Measurements from ENCODE around the gene PPM1L. TPM values are rescaled to one million over a fixed set of nuclear protein-coding genes. Genes with fewer than 3 reads are reported as not detected.
A peak's percentile ranks its signal among the peaks of the same experiment; 100 is the strongest.

Gene PPM1L
- 16.2 TPM for total RNA-seq (2013)
- polyA plus RNA-seq: 1 to 10 TPM; 5.5 to 9.9 (median 7.8) TPM
- polyA minus RNA-seq: 18.4 and 25.1 TPM in 2 replicates
- 9.3 to 50.3 (median 39.1) reads per million in 11 experiments for total RNA-seq

- peak within 1 kb of the TSS; percentile 99 for H3K4me2 ChIP-seq (replicated peaks; ENCODE audit: extremely low read depth, low read length, poor library complexity, severe bottlenecking)
- H2AFZ ChIP-seq (ENCODE audit: insufficient read depth, low read depth, low read length, poor library complexity, severe bottlenecking): peak within 1 kb of the TSS; percentile 96
- peaks cover 47% of the 10 kb centered on the region for H4K20me1 ChIP-seq (ENCODE audit: insufficient read depth, low read length)
- H3K9ac ChIP-seq (ENCODE audit: insufficient read depth, low read length, poor library complexity, severe bottlenecking): peak within 1 kb of the TSS; percentile 94
- Mint-ChIP-seq H3K27ac (peak within 1 kb of the TSS; percentile 93 to 98 (median 97)), H3K4me1 (peaks cover 38% of the 10 kb centered on the region), H3K4me3 (peak within 1 kb of the TSS; percentile 98 to 99), H3K36me3 (no peaks in the 10 kb centered on the region), H3K9me3 (peaks cover 0 to 3% (median 0%) of the 10 kb centered on the region in 7 donors), H3K27me3 (ENCODE audit: low read depth in 3 of 3) (peaks cover 4 to 16% (median 8%) of the 10 kb centered on the region in 3 donors)
- peaks cover 0 to 8% of the 10 kb centered on the region in 2 donors for H3K27me3 ChIP-seq (ENCODE audit: control insufficient read depth in 2 of 2, insufficient read depth in 2 of 2, low read length in 2 of 2)
- peak; percentile 69 to 75 (median 72) for DNase-seq
- H3K79me2 ChIP-seq (ENCODE audit: insufficient read depth, low read length): peaks cover 16% of the 10 kb centered on the region
- TF ChIP-seq CTCF (IDR thresholded peaks at IDR 0.05): no peak
- intact Hi-C loops (cut with micrococcal nuclease): loop anchor here (5.0 to 10.0 kb wide), 2 partner anchors 46 to 191 kb away; partner anchors contain the start of gene KPNA4 (in 1 of the 2)
- WGBS (ENCODE audit: insufficient coverage): 0% methylated on average over 52 of the region's 64 CpGs
- no peaks in the 10 kb centered on the region for H3K36me3 ChIP-seq (replicated peaks in 1 of 2; ENCODE audit: control insufficient read depth in 1 of 2, insufficient read depth in 2 of 2, low read length in 2 of 2)
- H3K9me3 ChIP-seq (replicated peaks in 1 of 2; ENCODE audit: control insufficient read depth in 1 of 2, insufficient read depth in 1 of 2, low read length in 2 of 2): no peaks in the 10 kb centered on the region
- peaks cover 31 to 36% of the 10 kb centered on the region in 2 donors for H3K4me1 ChIP-seq (ENCODE audit: control insufficient read depth in 1 of 2, insufficient read depth in 2 of 2, low read length in 2 of 2)
- peak within 1 kb of the TSS; percentile 93 for H3K27ac ChIP-seq (ENCODE audit: low read depth in 1 of 2, low read length in 2 of 2)
- peak within 1 kb of the TSS; percentile 61 to 93 (median 70) for H3K4me3 ChIP-seq (replicated peaks in 1 of 3; ENCODE audit: low read depth in 2 of 3, low read length in 3 of 3)
These were observed at the start of gene PPM1L for GRCh38 chr3:160755776-160756304. PPM1L (plus strand) TSS chr3:160756231.

- H3K4me1 ChIP-seq (ENCODE audit: control insufficient read depth in 1 of 2, insufficient read depth in 2 of 2, low read length in 2 of 2): no peaks in the 10 kb centered on the region
- no peaks in the 10 kb centered on the region for H3K36me3 ChIP-seq (replicated peaks in 1 of 2; ENCODE audit: control insufficient read depth in 1 of 2, insufficient read depth in 2 of 2, low read length in 2 of 2)
- no peaks in the 10 kb centered on the region for H3K36me3 Mint-ChIP-seq
- no peak overlapping the region for H2AFZ ChIP-seq (ENCODE audit: insufficient read depth, low read depth, low read length, poor library complexity, severe bottlenecking)
- no peak overlapping the region for H3K27ac Mint-ChIP-seq
- peak; percentile 61 for TF ChIP-seq CTCF (IDR thresholded peaks at IDR 0.05)
- H3K4me3 ChIP-seq (replicated peaks in 1 of 3; ENCODE audit: low read depth in 2 of 3, low read length in 3 of 3): no peak overlapping the region
- H3K4me2 ChIP-seq (replicated peaks; ENCODE audit: extremely low read depth, low read length, poor library complexity, severe bottlenecking): no peak overlapping the region
- intact Hi-C loops (cut with micrococcal nuclease): loop anchor here (2.0 to 10.0 kb wide), 3 partner anchors 234 to 568 kb away; no protein-coding TSS in a partner anchor
- H4K20me1 ChIP-seq (ENCODE audit: insufficient read depth, low read length): no peaks in the 10 kb centered on the region
- peaks cover 0 to 2% of the 10 kb centered on the region in 2 donors for H3K27me3 ChIP-seq (ENCODE audit: control insufficient read depth in 2 of 2, insufficient read depth in 2 of 2, low read length in 2 of 2)
- H3K4me1 Mint-ChIP-seq: no peaks in the 10 kb centered on the region
- DNase-seq: peak; percentile 22 to 40 (median 32)
- H3K4me3 Mint-ChIP-seq: no peak overlapping the region
- H3K79me2 ChIP-seq (ENCODE audit: insufficient read depth, low read length): no peaks in the 10 kb centered on the region
- peaks cover 5 to 10% (median 5%) of the 10 kb centered on the region in 3 donors for H3K27me3 Mint-ChIP-seq (ENCODE audit: low read depth in 3 of 3)
- 40% methylated on average over 1 of the region's 4 CpGs for WGBS (ENCODE audit: insufficient coverage)
- H3K27ac ChIP-seq (ENCODE audit: low read depth in 1 of 2, low read length in 2 of 2): no peak overlapping the region
- H3K9me3 Mint-ChIP-seq: no peaks in the 10 kb centered on the region
- no peaks in the 10 kb centered on the region for H3K9me3 ChIP-seq (replicated peaks in 1 of 2; ENCODE audit: control insufficient read depth in 1 of 2, insufficient read depth in 1 of 2, low read length in 2 of 2)
- no peak overlapping the region for H3K9ac ChIP-seq (ENCODE audit: insufficient read depth, low read length, poor library complexity, severe bottlenecking)
These were observed 48.7 kb upstream of the PPM1L start for GRCh38 chr3:160707187-160707794.
